WTC11 (cell line): Measurements from ENCODE around the gene PRR22. TPM values are rescaled to one million over a fixed set of nuclear protein-coding genes. Genes with fewer than 3 reads are reported as not detected.
A peak's percentile ranks its signal among the peaks of the same experiment; 100 is the strongest.

Experiments used
- ATAC-seq: fragments of 200-7000 bp; cut with Tn5 transposase; 2 replicates; pipeline ENCODE4 v1.10.0; 2021; ENCODE audit warnings: mild to moderate bottlenecking, moderate library complexity
- CTCF ChIA-PET: fragments of 300-600 bp; sonication (Branson Sonifier 250); formaldehyde crosslinking; loops from one replicate; lab custom pipeline; 2021; ENCODE audit warnings: antibody characterized with exemption; lab: Charles Lee
- POLR2A ChIA-PET: fragments of 350-600 bp; sonication (Branson Sonifier 250); formaldehyde crosslinking; loops from one replicate; lab custom pipeline; 2021; ENCODE audit warnings: antibody characterized with exemption; lab: Charles Lee
- DNase-seq: peaks from one replicate; pipeline ENCODE4 v3.0.0; 2021; ENCODE audit warnings: low spot score
- H3K27ac Mint-ChIP-seq: 2 replicates; pipeline ENCODE4 v1.8.0; 2021; ENCODE audit warnings: mixed read lengths
- H3K27me3 Mint-ChIP-seq: 2 replicates; pipeline ENCODE4 v1.8.0; 2021; ENCODE audit warnings: low read depth, mild to moderate bottlenecking, moderate library complexity, mixed read lengths
- H3K36me3 Mint-ChIP-seq: 2 replicates; pipeline ENCODE4 v1.8.0; 2021; ENCODE audit warnings: mixed read lengths
- H3K4me1 Mint-ChIP-seq: 2 replicates; pipeline ENCODE4 v1.8.0; 2022; ENCODE audit warnings: mixed read lengths
- H3K4me3 Mint-ChIP-seq: 2 replicates; pipeline ENCODE4 v1.8.0; 2021; ENCODE audit warnings: mild to moderate bottlenecking, moderate library complexity, mixed read lengths
- H3K9me3 Mint-ChIP-seq: 2 replicates; pipeline ENCODE4 v1.8.0; 2021; ENCODE audit warnings: mixed read lengths
- CREB1 ChIP-seq: sonication (generic); formaldehyde crosslinking; IDR thresholded peaks from 2 replicates; pipeline ENCODE4 v1.8.0; 2023; ENCODE audit warnings: mild to moderate bottlenecking, missing genetic modification reagents
- E2F1 ChIP-seq: sonication (generic); formaldehyde crosslinking; IDR thresholded peaks from 2 replicates; pipeline ENCODE4 v1.8.0; 2022; ENCODE audit warnings: mild to moderate bottlenecking, missing genetic modification reagents
- EMX1 ChIP-seq: fragments of 250-450 bp; sonication (Bioruptor Pico); IDR thresholded peaks from 2 replicates; pipeline ENCODE4 v1.8.0; 2021; ENCODE audit warnings: mild to moderate bottlenecking
- FOXK1 ChIP-seq: sonication (generic); formaldehyde crosslinking; IDR thresholded peaks from 2 replicates; pipeline ENCODE4 v1.8.0; 2022; ENCODE audit warnings: mild to moderate bottlenecking, moderate library complexity, missing genetic modification reagents
- FOXP1 ChIP-seq: sonication (generic); formaldehyde crosslinking; IDR thresholded peaks from 2 replicates; pipeline ENCODE4 v1.8.0; 2022; ENCODE audit warnings: missing genetic modification reagents, mild to moderate bottlenecking, moderate library complexity, borderline replicate concordance
- GTF2I ChIP-seq: fragments of 250-450 bp; sonication (Bioruptor Pico); conservative IDR thresholded peaks from 2 replicates; pipeline ENCODE4 v1.4.0; 2021; ENCODE audit warnings: mild to moderate bottlenecking
- JUN ChIP-seq: sonication (generic); formaldehyde crosslinking; IDR thresholded peaks from 2 replicates; pipeline ENCODE4 v1.8.0; 2023; ENCODE audit warnings: mild to moderate bottlenecking, missing genetic modification reagents
- RELA ChIP-seq: sonication (generic); formaldehyde crosslinking; IDR thresholded peaks from 2 replicates; pipeline ENCODE4 v1.8.1; 2022; ENCODE audit warnings: missing genetic modification reagents, mild to moderate bottlenecking, borderline replicate concordance
- SP1 ChIP-seq: sonication (generic); formaldehyde crosslinking; conservative IDR thresholded peaks from 2 replicates; pipeline ENCODE4 v1.8.1; 2022; ENCODE audit warnings: missing genetic modification reagents
- TP53 ChIP-seq: sonication (generic); formaldehyde crosslinking; IDR thresholded peaks from 2 replicates; pipeline ENCODE4 v1.8.1; 2023; ENCODE audit warnings: mild to moderate bottlenecking, missing genetic modification reagents
- total RNA-seq: library from RNA; stranded (reverse); gene quantifications from 3 replicates; pipeline ENCODE4 v1.2.3, GENCODE V29; 2021
- TF ChIP-seq, protein P1 (sequence below): sonication (generic); formaldehyde crosslinking; IDR thresholded peaks from 2 replicates; pipeline ENCODE4 v1.8.1; 2022; ENCODE audit warnings: low read depth, missing genetic modification reagents, borderline replicate concordance
- TF ChIP-seq, protein P2 (sequence below): sonication (generic); formaldehyde crosslinking; IDR thresholded peaks from 2 replicates; pipeline ENCODE4 v1.8.1; 2022; ENCODE audit warnings: mild to moderate bottlenecking, moderate library complexity, missing genetic modification reagents

Gene PRR22
- total RNA-seq, 1 experiment from 2014 or later, result 3.3 TPM

GRCh38 chr19:5831159-5831558, 46.6 kb upstream of the PRR22 start:
- ChIA-PET CTCF (interaction anchor here (6.9 kb wide), 1 partner anchor 27 kb away, joined by 115 read pairs; the partner anchor contains the start of gene NRTN), POLR2A (interaction anchor here (0.5 kb wide), 1 partner anchor 373 kb away, joined by 3 read pairs; no protein-coding TSS in a partner anchor)
- H3K4me1 Mint-ChIP-seq, result peaks cover 6% of the 10 kb centered on the region
- DNase-seq (no peak), ATAC-seq (no peak)
- no peaks in the 10 kb centered on the region for H3K9me3 Mint-ChIP-seq
- no peak overlapping the region for H3K27ac Mint-ChIP-seq
- no peak for TF ChIP-seq CREB1 (CRISPR knock-in tag)
- no peak for TF ChIP-seq JUN
- TF ChIP-seq FOXK1 (CRISPR knock-in tag), result no peak
- TF ChIP-seq, protein P1, sequence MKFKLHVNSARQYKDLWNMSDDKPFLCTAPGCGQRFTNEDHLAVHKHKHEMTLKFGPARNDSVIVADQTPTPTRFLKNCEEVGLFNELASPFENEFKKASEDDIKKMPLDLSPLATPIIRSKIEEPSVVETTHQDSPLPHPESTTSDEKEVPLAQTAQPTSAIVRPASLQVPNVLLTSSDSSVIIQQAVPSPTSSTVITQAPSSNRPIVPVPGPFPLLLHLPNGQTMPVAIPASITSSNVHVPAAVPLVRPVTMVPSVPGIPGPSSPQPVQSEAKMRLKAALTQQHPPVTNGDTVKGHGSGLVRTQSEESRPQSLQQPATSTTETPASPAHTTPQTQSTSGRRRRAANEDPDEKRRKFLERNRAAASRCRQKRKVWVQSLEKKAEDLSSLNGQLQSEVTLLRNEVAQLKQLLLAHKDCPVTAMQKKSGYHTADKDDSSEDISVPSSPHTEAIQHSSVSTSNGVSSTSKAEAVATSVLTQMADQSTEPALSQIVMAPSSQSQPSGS (CRISPR knock-in tag), result no peak
- no peak for TF ChIP-seq E2F1 (CRISPR knock-in tag)
- no peak for TF ChIP-seq GTF2I
- TF ChIP-seq RELA (CRISPR knock-in tag), result no peak
- H3K36me3 Mint-ChIP-seq, result no peaks in the 10 kb centered on the region
- H3K4me3 Mint-ChIP-seq, result no peak overlapping the region
- peaks cover 23% of the 10 kb centered on the region for H3K27me3 Mint-ChIP-seq

DNA sequence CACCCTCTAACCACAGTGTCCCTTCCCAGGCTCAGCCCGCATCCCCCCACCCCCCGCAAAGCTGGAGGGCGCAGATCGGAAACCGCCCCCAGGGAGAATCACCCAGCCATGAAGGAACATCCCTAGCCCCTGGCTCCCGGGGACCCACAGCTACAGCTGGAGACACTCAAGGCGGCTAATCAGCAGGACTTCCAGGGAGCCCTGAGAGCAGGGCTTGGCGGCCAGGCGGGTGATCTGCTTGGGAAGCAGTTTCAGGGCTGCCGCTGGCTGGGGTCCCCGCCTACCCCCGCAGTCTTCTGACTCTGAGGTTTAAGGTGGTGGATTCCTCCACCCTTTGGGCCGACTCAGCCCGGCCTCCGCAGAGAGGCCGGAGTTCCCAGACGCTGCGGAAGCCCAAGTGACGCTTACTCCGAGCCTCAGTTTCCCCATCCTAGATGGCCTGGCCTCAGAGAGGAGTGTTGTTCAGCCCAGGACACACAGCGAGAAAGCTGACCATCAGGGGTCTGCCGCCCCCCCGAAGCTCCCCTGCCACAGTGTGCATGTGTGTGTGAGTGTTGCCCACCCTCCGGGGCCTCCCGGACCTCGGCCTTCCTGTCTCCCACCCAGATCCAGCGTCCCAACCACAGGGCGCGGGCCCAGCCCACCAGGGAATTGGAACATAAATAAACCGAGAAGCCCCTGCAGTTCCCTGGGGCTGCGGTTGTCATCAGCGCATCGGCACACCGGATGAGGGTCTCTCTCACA, 45.2 kb upstream of the PRR22 start:
- H3K4me3 Mint-ChIP-seq, result peak overlapping the region; percentile 91
- CTCF ChIA-PET, result interaction anchor here (1.7 to 6.9 kb wide), 5 partner anchors 25 to 192 kb away, joined by 10 to 115 read pairs (median 12); partner anchors contain the start of genes NDUFA11, NRTN and VMAC
- POLR2A ChIA-PET, result interaction anchor here (2.3 to 3.0 kb wide), 3 partner anchors 25 to 76 kb away, joined by 5 to 22 read pairs (median 18); partner anchors contain the start of genes NDUFA11, NRTN and VMAC
- peaks cover 11% of the 10 kb centered on the region for H3K27me3 Mint-ChIP-seq
- TF ChIP-seq, protein P2, sequence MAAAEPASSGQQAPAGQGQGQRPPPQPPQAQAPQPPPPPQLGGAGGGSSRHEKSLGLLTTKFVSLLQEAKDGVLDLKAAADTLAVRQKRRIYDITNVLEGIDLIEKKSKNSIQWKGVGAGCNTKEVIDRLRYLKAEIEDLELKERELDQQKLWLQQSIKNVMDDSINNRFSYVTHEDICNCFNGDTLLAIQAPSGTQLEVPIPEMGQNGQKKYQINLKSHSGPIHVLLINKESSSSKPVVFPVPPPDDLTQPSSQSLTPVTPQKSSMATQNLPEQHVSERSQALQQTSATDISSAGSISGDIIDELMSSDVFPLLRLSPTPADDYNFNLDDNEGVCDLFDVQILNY (CRISPR knock-in tag), result no peak
- peak; percentile 73; the same call in 1 of the 2 replicates for TF ChIP-seq GTF2I
- H3K9me3 Mint-ChIP-seq, result no peaks in the 10 kb centered on the region
- H3K4me1 Mint-ChIP-seq, result peaks cover 6% of the 10 kb centered on the region
- no peaks in the 10 kb centered on the region for H3K36me3 Mint-ChIP-seq
- ATAC-seq (no peak), DNase-seq (no peak)
- peak overlapping the region; percentile 36; the same call in 1 of the 2 replicates for H3K27ac Mint-ChIP-seq

GRCh38 chr19:5828661-5829566, 44.4 kb upstream of the PRR22 start:
- Mint-ChIP-seq H3K4me3 (peak overlapping the region; percentile 91), H3K27ac (peak overlapping the region; percentile 97), H3K27me3 (peaks cover 4% of the 10 kb centered on the region), H3K9me3 (no peaks in the 10 kb centered on the region), H3K4me1 (peaks cover 6% of the 10 kb centered on the region), H3K36me3 (no peaks in the 10 kb centered on the region)
- DNase-seq, result peak; percentile 67
- CTCF ChIA-PET, result interaction anchor here (1.0 to 6.9 kb wide), 20 partner anchors 17 to 451 kb away, joined by 3 to 115 read pairs (median 4); partner anchors contain the start of genes NDUFA11, NRTN and VMAC
- POLR2A ChIA-PET, result interaction anchor here (0.5 to 3.0 kb wide), 10 partner anchors 10 to 283 kb away, joined by 3 to 22 read pairs (median 4); partner anchors contain the start of genes FUT6, NDUFA11, NRTN and RPL36
- TF ChIP-seq EMX1 (CRISPR knock-in tag) (no peak), SP1 (CRISPR knock-in tag) (0 out of 2 replicates have a peak, but pooled peaks have one; percentile 48), TP53 (CRISPR knock-in tag) (peak; percentile 50; the same call in 1 of the 2 replicates), FOXP1 (0 out of 2 replicates have a peak, but pooled peaks have one; percentile 50)
- peak; percentile 32 for ATAC-seq
